Right renal cortex interstitium (tissue), 3 donors: ENCODE data around the gene DUSP22. TPM values are rescaled to one million over a fixed set of nuclear protein-coding genes. Genes with fewer than 3 reads are reported as not detected.
"Not testable (repeated sequence)": the region's sequence is repeated elsewhere in the genome, so short reads cannot be mapped to it uniquely, and the experiment has no call there.

Experiments
- DNase-seq, 3 donors: peaks; one replicate each; pipeline ENCODE4 v3.0.0-alpha.2; 2013; ENCODE audit warnings: low read depth in 3 of 3, low spot score in 2 of 3
- polyA plus RNA-seq, 3 donors: library from polyadenylated mRNA; unstranded; fragments of 120-200 nt; gene quantifications; one replicate each; pipeline ENCODE4 v1.2.1, GENCODE V29; 2013; ENCODE audit not compliant: insufficient read length in 3 of 3

DUSP22 gene
- polyA plus RNA-seq, 3 donors, result 19.5 to 21.7 (median 19.8) TPM

- no peak for DNase-seq
Observed at GRCh38 chr6:279341-280029, 12.8 kb upstream of the DUSP22 start.

DNA sequence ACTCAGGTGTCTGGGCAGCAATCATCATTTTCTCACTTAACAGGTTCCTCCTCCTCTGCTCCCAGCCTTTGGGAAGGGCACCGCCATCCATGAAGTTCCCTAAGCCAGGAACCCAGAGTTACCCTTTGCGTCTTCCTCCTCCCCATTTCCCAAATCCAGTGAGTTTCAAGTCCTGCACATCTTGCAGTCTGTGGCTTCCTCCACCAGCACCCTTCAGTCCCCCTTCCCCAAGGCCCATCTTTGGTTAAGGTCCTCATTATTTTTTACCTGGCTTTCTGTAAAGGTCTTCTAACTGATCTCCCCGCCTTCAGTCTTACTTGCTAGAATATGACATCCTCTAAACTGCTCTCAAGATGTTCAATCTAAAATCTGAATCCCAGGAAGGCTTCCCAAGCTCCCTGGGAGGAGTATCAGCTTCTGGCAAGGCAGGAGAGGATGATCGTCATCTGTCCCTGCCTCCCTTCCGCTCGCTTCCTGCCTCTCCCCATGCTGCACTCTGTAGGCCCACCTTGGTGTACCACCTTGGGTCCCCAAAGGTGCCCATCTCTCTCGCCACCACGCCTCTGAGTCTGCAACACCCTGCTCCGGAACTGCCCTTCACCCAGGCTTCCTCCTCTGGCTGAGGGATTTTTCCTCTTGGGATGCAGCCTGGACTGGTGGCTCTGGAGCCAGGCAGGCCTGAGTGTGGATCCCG lies 11.4 kb upstream of the DUSP22 start:
- DNase-seq, result no peak

GRCh38 chr6:281469-282103 lies 10.7 kb upstream of the DUSP22 start:
- no peak for DNase-seq

- no peak for DNase-seq
Observed at GRCh38 chr6:282177-282866, 10.0 kb upstream of the DUSP22 start.

- DNase-seq, result no peak
Observed at GRCh38 chr6:282867-283416, 9.3 kb upstream of the DUSP22 start.

GRCh38 chr6:284486-284885 lies 7.8 kb upstream of the DUSP22 start:
- no peak for DNase-seq

- no peak for DNase-seq
Observed at GRCh38 chr6:285030-285771, 7.1 kb upstream of the DUSP22 start.

DNA sequence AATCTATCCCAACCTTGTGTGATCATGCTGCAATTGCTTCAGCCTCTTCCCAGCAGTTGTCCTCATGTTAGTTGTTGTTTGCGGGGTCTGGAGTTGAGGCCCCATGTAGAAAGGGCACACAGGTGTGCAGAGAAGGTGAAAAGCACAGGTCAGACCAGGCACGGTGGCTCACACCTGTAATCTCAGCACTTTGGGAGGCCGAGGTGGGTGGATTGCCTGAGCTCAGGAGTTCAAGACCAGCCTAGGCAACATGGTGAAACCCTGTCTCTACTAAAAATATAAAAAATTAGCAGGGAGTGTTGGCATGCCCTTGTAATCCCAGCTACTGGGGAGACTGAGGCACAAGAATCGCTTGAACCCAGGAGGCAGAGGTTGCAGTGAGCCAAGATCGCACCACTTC lies 6.4 kb upstream of the DUSP22 start:
- DNase-seq, result not testable (repeated sequence)

DNA sequence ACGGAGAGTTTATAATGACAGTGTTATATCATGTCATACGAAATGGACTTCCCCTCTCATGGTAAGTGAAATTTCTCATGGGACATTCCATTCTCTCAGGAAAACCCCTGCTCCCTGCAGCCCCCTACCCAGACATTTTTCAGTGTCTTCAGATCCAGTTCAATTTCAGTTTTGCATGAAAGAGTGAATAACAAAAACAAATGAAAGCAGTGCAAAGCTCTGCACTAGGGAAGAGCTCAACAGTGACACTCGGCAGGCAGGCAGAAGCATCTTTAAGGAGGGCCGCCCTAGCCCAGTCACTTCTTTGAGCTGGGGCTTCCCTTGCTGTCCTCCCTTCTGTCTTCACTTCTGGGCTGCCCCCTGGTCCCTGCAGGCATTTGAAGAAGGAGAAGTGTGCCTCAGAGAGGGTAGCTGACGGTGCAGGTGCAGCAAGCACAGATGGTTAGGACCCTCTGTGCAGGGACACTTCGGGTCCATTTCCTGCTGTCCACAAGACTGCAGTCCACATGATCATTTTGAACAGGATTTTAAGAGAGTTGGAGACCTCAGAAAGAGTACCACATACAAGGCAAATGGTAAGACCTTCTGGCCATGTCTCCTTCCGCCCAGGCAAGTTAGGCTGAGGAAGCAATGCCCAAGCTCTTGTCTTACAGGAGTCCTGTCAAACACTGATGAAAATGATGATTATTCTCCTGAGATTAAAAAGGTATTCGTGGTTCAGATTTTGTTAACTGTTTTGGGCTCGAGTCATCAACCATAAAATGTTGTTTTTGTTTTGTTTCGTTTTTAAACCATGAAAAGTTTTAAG lies 5.4 kb upstream of the DUSP22 start:
- DNase-seq, result no peak

DNA sequence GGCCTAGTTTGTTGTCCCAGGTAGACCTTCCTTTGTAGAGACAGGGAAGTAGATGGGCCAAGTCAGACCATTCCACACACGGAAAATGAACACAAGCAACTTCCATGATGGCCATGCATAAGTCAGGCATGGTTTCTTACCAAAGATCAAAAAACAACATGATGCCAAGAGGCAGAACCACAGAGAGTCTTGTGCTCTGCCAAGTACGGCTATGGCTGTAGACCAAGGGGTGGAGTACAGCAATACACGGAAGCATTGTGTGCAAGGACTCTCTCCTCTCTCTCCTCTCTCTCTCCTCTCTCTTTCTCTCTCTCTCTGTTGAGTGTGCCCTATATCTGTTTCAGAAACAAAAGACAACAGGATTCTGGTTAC lies 4.8 kb upstream of the DUSP22 start:
- DNase-seq, result no peak

DNA sequence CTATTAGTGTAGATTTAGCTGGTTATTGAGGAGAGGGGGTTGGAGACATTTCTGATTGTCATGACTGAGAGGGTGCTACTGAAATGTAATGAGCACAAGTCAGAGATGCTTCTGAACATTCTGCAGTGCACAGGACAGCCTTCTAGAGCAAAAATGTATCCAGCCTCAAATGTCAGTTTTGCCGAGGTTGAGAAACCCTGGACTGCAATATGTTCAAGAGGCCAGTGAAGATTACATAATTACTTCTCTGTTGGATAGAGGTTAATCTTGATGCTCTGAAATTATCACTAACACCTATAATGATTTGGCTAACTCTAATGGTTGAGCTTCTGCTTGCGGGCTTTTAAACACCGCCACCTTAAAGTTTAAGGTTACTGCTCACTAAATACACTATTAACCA lies 3.4 kb upstream of the DUSP22 start:
- no peak for DNase-seq

- DNase-seq, result no peak
Observed at GRCh38 chr6:290111-290922, 2.0 kb upstream of the DUSP22 start.

DNA sequence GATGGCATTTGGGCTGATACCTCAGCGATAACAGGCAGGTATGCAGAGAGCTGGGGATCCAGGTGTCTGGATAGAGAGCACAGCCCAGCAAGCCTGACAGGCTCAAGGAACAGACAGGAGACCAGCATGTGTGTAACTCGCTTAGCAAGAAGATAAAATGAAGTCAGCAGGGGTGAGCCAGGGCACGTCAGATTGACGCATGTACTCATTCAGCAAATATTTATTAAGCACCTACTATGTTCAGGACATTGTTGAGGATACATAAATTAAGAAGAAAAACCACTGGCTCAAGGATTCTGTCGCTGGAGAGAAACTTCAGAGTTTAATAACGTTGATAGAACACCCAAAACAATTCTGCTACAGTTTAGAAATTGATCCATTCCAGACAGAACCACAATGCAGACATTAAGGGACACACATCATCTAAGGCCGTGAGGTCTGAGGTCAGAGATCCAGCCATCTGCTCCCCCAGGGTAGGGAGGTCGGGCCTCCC lies 1.0 kb upstream of the DUSP22 start:
- DNase-seq, result no peak

GRCh38 chr6:292506-293192 lies 362 bp downstream of the DUSP22 start:
- peak in 1 of 3 donors; percentile 25 for DNase-seq

GRCh38 chr6:293193-294174 lies 1.2 kb downstream of the DUSP22 start:
- DNase-seq, result no peak

- DNase-seq, result no peak
Observed at GRCh38 chr6:294656-295565, 2.6 kb downstream of the DUSP22 start.
